AG04449 (cell line): Measurements from ENCODE around the gene ATP2B3.

Source experiments
- CTCF ChIA-PET: fragments of 350-600 bp; formaldehyde crosslinking; extraction: SDS; loops from one replicate; lab custom pipeline; 2021; ENCODE audit warnings: antibody characterized with exemption; lab: Yijun Ruan, JAX
- POLR2A ChIA-PET: fragments of 400-600, 350-600 bp; formaldehyde crosslinking; extraction: SDS; loops from one replicate; lab custom pipeline; 2020; ENCODE audit warnings: antibody characterized with exemption, inconsistent platforms; lab: Yijun Ruan, JAX
- DNase-seq: peaks from one replicate; pipeline ENCODE4 v3.0.0-alpha.2; 2010; ENCODE audit warnings: low read depth, low spot score
- H3K4me3 ChIP-seq: 2 replicates; pipeline ENCODE4 v1.5.1; 2011; ENCODE audit warnings: low read depth, mild to moderate bottlenecking, control low read depth, low read length
- TF ChIP-seq, protein P1 (sequence below): IDR thresholded peaks from one replicate; pipeline ENCODE4 v1.5.1; 2011; ENCODE audit warnings: mild to moderate bottlenecking, moderate library complexity, low read length, control low read depth, inconsistent platforms; ENCODE audit not compliant: insufficient read depth; ENCODE audit errors: missing control alignments

ATP2B3 gene

DNA sequence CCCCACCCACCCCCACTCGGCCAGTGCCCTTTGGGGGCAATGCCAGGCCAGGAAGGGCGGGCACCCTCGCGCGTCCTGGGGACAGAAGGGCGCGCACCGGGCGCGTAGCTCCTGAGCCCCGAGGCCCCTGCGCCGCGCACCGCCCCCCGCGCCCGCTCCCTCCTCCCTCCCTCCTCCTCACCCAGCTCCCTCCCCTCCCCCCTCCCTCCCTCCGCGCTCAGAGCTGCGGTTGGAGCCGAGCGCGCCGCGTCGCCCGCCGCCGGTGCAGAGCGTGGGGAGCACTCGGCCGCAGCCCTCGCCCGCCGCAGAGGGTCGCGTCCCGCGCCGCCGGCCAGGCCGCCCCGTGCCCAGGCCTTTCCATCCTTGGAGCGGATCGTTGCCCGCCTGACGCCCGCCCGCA, at the start of gene ATP2B3:
Gene ATP2B3, plus strand, starts transcription at position 220 of the 400 bp plus-strand sequence. CDS start 18,606 bp downstream, outside the sequence.
- CTCF ChIA-PET = no interaction called here
- TF ChIP-seq, protein P1, sequence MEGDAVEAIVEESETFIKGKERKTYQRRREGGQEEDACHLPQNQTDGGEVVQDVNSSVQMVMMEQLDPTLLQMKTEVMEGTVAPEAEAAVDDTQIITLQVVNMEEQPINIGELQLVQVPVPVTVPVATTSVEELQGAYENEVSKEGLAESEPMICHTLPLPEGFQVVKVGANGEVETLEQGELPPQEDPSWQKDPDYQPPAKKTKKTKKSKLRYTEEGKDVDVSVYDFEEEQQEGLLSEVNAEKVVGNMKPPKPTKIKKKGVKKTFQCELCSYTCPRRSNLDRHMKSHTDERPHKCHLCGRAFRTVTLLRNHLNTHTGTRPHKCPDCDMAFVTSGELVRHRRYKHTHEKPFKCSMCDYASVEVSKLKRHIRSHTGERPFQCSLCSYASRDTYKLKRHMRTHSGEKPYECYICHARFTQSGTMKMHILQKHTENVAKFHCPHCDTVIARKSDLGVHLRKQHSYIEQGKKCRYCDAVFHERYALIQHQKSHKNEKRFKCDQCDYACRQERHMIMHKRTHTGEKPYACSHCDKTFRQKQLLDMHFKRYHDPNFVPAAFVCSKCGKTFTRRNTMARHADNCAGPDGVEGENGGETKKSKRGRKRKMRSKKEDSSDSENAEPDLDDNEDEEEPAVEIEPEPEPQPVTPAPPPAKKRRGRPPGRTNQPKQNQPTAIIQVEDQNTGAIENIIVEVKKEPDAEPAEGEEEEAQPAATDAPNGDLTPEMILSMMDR = no peak
- no peak within 1 kb of the TSS for H3K4me3 ChIP-seq
- POLR2A ChIA-PET = interaction anchor here (0.6 kb wide), 1 partner anchor 8 kb away, joined by 3 read pairs; no protein-coding TSS in a partner anchor
- no peak for DNase-seq

GRCh38 chrX:153468008-153468580, 49.3 kb upstream of the ATP2B3 start:
- DNase-seq = no peak
- ChIA-PET CTCF (interaction anchor here (0.9 to 1.5 kb wide), 3 partner anchors 7 to 436 kb away, joined by 3 to 5 read pairs (median 4); no protein-coding TSS in a partner anchor), POLR2A (no interaction called here)
- TF ChIP-seq, protein P1 = no peak
- H3K4me3 ChIP-seq = no peak overlapping the region

GRCh38 chrX:153469811-153470410, 47.5 kb upstream of the ATP2B3 start:
- POLR2A ChIA-PET = interaction anchor here (0.6 to 2.9 kb wide), 5 partner anchors 25 to 45 kb away, joined by 3 to 20 read pairs (median 9); partner anchors contain the start of gene BGN
- CTCF ChIA-PET = interaction anchor here (0.8 to 9.1 kb wide), 11 partner anchors 9 to 437 kb away, joined by 3 to 166 read pairs (median 10); partner anchors contain the start of gene BGN
- DNase-seq = no peak
- H3K4me3 ChIP-seq = peak overlapping the region; percentile 65
- TF ChIP-seq, protein P1 = no peak

- ChIA-PET CTCF (interaction anchor here (1.0 to 9.1 kb wide), 12 partner anchors 10 to 438 kb away, joined by 3 to 166 read pairs (median 9); partner anchors contain the start of gene BGN), POLR2A (interaction anchor here (0.6 to 2.9 kb wide), 7 partner anchors 24 to 45 kb away, joined by 3 to 20 read pairs (median 4); partner anchors contain the start of gene BGN)
- peak within 1 kb of the TSS; percentile 65 for H3K4me3 ChIP-seq
- TF ChIP-seq, protein P1 = peak; percentile 91
- peak; percentile 19 for DNase-seq
These were observed 46.8 kb upstream of the ATP2B3 start, which contains the start of gene HAUS7 for GRCh38 chrX:153470411-153471363. Gene HAUS7 (minus strand): TSS chrX:153470576. CDS start chrX:153470557, 19 bp downstream.

- TF ChIP-seq, protein P1 = no peak
- H3K4me3 ChIP-seq = no peak overlapping the region
- no peak for DNase-seq
- CTCF ChIA-PET = interaction anchor here (1.0 to 9.1 kb wide), 11 partner anchors 11 to 48 kb away, joined by 3 to 166 read pairs (median 10); partner anchors contain the start of gene BGN
- POLR2A ChIA-PET = interaction anchor here (0.6 to 2.9 kb wide), 6 partner anchors 23 to 44 kb away, joined by 3 to 20 read pairs (median 6); partner anchors contain the start of gene BGN
These were observed 45.7 kb upstream of the ATP2B3 start for GRCh38 chrX:153471663-153472280.
